OCI-LY7 (cell line): ENCODE results near the gene RPS6KA5. TPM values are rescaled to one million over a fixed set of nuclear protein-coding genes. Genes with fewer than 3 reads are reported as not detected.

ENCODE experiments used
- BruUV-seq: library from RNA; stranded (reverse); fragments of 400-500 nt; replicated peaks from 2 replicates; lab custom pipeline; 2021; lab: Mats Ljungman, UMichigan
- CTCF ChIA-PET: fragments of 300-600 bp; sonication (Branson Sonifier 250); formaldehyde crosslinking; loops from one replicate; lab custom pipeline; 2022; ENCODE audit warnings: antibody characterized with exemption; ENCODE audit not compliant: unreplicated experiment; lab: Charles Lee
- POLR2A ChIA-PET: fragments of 300-600 bp; sonication (Branson Sonifier 250); formaldehyde crosslinking; loops from one replicate; lab custom pipeline; 2022; ENCODE audit warnings: antibody characterized with exemption; lab: Charles Lee
- DNase-seq: peaks from one replicate; pipeline ENCODE4 v3.0.0-alpha.2; 2015; ENCODE audit warnings: low spot score
- H2AFZ ChIP-seq: fragments of 200-600 bp; sonication (generic), shearing (Covaris generic); 2 replicates; pipeline ENCODE4 v1.6.1; 2014; ENCODE audit warnings: mild to moderate bottlenecking, antibody characterized with exemption, low read length, moderate library complexity
- H3K27ac ChIP-seq: fragments of 200-600 bp; sonication (generic); 2 replicates; pipeline ENCODE4 v1.5.1; 2014; ENCODE audit warnings: mixed run types, low read depth, mild to moderate bottlenecking, moderate library complexity, low read length, inconsistent platforms; ENCODE audit not compliant: poor library complexity, severe bottlenecking
- H3K36me3 ChIP-seq: fragments of 200-600 bp; sonication (generic); 2 replicates; pipeline ENCODE4 v1.6.1; 2014; ENCODE audit warnings: mild to moderate bottlenecking, antibody characterized with exemption, low read length, moderate library complexity, mixed read lengths; ENCODE audit not compliant: insufficient read depth
- H3K4me1 ChIP-seq: fragments of 200-600 bp; sonication (generic); 2 replicates; pipeline ENCODE4 v1.5.1; 2014; ENCODE audit warnings: mild to moderate bottlenecking, low read length; ENCODE audit not compliant: insufficient read depth, poor library complexity, severe bottlenecking
- H3K4me2 ChIP-seq: fragments of 200-600 bp; sonication (generic); 2 replicates; pipeline ENCODE4 v1.6.1; 2014; ENCODE audit warnings: mild to moderate bottlenecking, low read length
- H3K4me3 ChIP-seq: fragments of 200-600 bp; sonication (generic); 2 replicates; pipeline ENCODE4 v1.5.1; 2014; ENCODE audit warnings: mild to moderate bottlenecking, low read depth, low read length; ENCODE audit not compliant: poor library complexity, severe bottlenecking
- H3K79me2 ChIP-seq: fragments of 200-600 bp; sonication (generic); 2 replicates; pipeline ENCODE4 v1.6.1; 2016; ENCODE audit warnings: low read depth, mild to moderate bottlenecking, low read length, moderate library complexity, mixed read lengths; ENCODE audit not compliant: insufficient read depth
- H3K9me2 ChIP-seq: fragments of 200-600 bp; sonication (generic); 2 replicates; pipeline ENCODE4 v1.6.1; 2016; ENCODE audit warnings: mild to moderate bottlenecking, low read length, mixed read lengths; ENCODE audit not compliant: insufficient read depth
- H3K9me3 ChIP-seq: fragments of 200-600 bp; sonication (generic); 2 replicates; pipeline ENCODE4 v1.6.1; 2014; ENCODE audit warnings: mild to moderate bottlenecking, mixed run types, low read length, mixed read lengths
- H4K20me1 ChIP-seq: fragments of 200-600 bp; sonication (generic); 2 replicates; pipeline ENCODE4 v1.6.1; 2014; ENCODE audit warnings: mild to moderate bottlenecking, antibody characterized with exemption, low read length, moderate library complexity, mixed read lengths; ENCODE audit not compliant: insufficient read depth
- CTCF ChIP-seq: fragments of 200-600 bp; sonication (generic); conservative IDR thresholded peaks from 2 replicates; pipeline ENCODE4 v1.5.1; 2014; ENCODE audit warnings: mild to moderate bottlenecking, antibody characterized with exemption, low read length, moderate library complexity, mixed read lengths
- EZH2phosphoT487 ChIP-seq: fragments of 200-600 bp; sonication (generic); IDR thresholded peaks from 2 replicates; pipeline ENCODE4 v1.6.1; 2018; ENCODE audit warnings: low read depth, borderline replicate concordance, mild to moderate bottlenecking, mixed run types, antibody characterized with exemption, low read length, moderate library complexity, mixed read lengths
- intact Hi-C: fragments of 100-400 bp; cut with micrococcal nuclease; formaldehyde crosslinking; loops from one replicate; pipeline ENCODE4 v1.10.0; 2022; ENCODE audit not compliant: unreplicated experiment
- total RNA-seq, 2 experiments: library from RNA; depleted of rRNA in 1 of 2; stranded (reverse); fragments of >200 nt in 1 of 2; shearing (Covaris generic) in 1 of 2; gene quantifications; 2 replicates each; pipeline ENCODE4 v1.2.3, GENCODE V29; 2014 to 2022

Gene RPS6KA5
- total RNA-seq, 2 experiments from 2014 or later: 9.6 to 12.7 TPM

- H3K4me2 ChIP-seq: no peak overlapping the region
- H3K4me1 ChIP-seq: no peaks in the 10 kb centered on the region
- DNase-seq: no peak
- H3K27ac ChIP-seq: no peak overlapping the region
- ChIA-PET CTCF (no interaction called here), POLR2A (interaction anchor here (0.6 to 1.6 kb wide), 2 partner anchors 10 to 692 kb away, joined by 3 to 4 read pairs; no protein-coding TSS in a partner anchor)
- H3K9me2 ChIP-seq: no peaks in the 10 kb centered on the region
- TF ChIP-seq EZH2phosphoT487 (no peak), CTCF (no peak)
- H3K4me3 ChIP-seq: no peak overlapping the region
- H3K9me3 ChIP-seq: no peaks in the 10 kb centered on the region
- H3K79me2 ChIP-seq: no peaks in the 10 kb centered on the region
- no TSS peak for BruUV-seq
- intact Hi-C loops: no loop called here
- H3K36me3 ChIP-seq: no peaks in the 10 kb centered on the region
- H4K20me1 ChIP-seq: no peaks in the 10 kb centered on the region
- no peak overlapping the region for H2AFZ ChIP-seq
Observed at GRCh38 chr14:90979515-90979914, 80.9 kb downstream of the RPS6KA5 start.

- intact Hi-C loops: no loop called here
- no TSS peak for BruUV-seq
- no peak overlapping the region for H2AFZ ChIP-seq
- H3K4me3 ChIP-seq: no peak overlapping the region
- H3K36me3 ChIP-seq: no peaks in the 10 kb centered on the region
- H4K20me1 ChIP-seq: no peaks in the 10 kb centered on the region
- no peak overlapping the region for H3K27ac ChIP-seq
- CTCF ChIA-PET: no interaction called here
- no peak overlapping the region for H3K4me2 ChIP-seq
- TF ChIP-seq EZH2phosphoT487: no peak
- TF ChIP-seq CTCF: no peak
- H3K9me2 ChIP-seq: no peaks in the 10 kb centered on the region
- no peaks in the 10 kb centered on the region for H3K9me3 ChIP-seq
- POLR2A ChIA-PET: no interaction called here
- no peaks in the 10 kb centered on the region for H3K4me1 ChIP-seq
- no peaks in the 10 kb centered on the region for H3K79me2 ChIP-seq
- DNase-seq: no peak
Observed at GRCh38 chr14:90976101-90976500, 84.3 kb downstream of the RPS6KA5 start.

- Histone ChIP-seq H3K4me3 (no peak overlapping the region), H3K36me3 (no peaks in the 10 kb centered on the region), H3K9me2 (no peaks in the 10 kb centered on the region), H3K79me2 (no peaks in the 10 kb centered on the region), H4K20me1 (no peaks in the 10 kb centered on the region), H3K4me2 (no peak overlapping the region), H3K4me1 (no peaks in the 10 kb centered on the region), H2AFZ (no peak overlapping the region), H3K9me3 (no peaks in the 10 kb centered on the region), H3K27ac (no peak overlapping the region)
- intact Hi-C loops: no loop called here
- no peak for TF ChIP-seq EZH2phosphoT487
- TF ChIP-seq CTCF: no peak
- CTCF ChIA-PET: no interaction called here
- no TSS peak for BruUV-seq
- DNase-seq: no peak
- POLR2A ChIA-PET: interaction anchor here (0.6 kb wide), 2 partner anchors 12 to 271 kb away, joined by 3 to 4 read pairs; no protein-coding TSS in a partner anchor
Observed at GRCh38 chr14:90971687-90972086, 88.8 kb downstream of the RPS6KA5 start.
